Keratinocyte (primary cell): ENCODE measurements around the gene CYP17A1. TPM values are rescaled to one million over a fixed set of nuclear protein-coding genes. Genes with fewer than 3 reads are reported as not detected.
A peak's percentile ranks its signal among the peaks of the same experiment; 100 is the strongest.

Source experiments
- DNase-seq: peaks from one replicate; pipeline ENCODE4 v3.0.0-alpha.2; 2011; ENCODE audit warnings: low read depth, missing footprints, low spot score
- FAIRE-seq: peaks from 2 replicates; lab custom pipeline; 2011; peaks lifted over from hg19 to GRCh38; lab: Jason Lieb, UNC
- H2AFZ ChIP-seq: 2 replicates; pipeline ENCODE4 v1.6.0; 2012; ENCODE audit warnings: low read length, control low read depth, inconsistent platforms; ENCODE audit not compliant: control insufficient read depth
- H3K27ac ChIP-seq: 2 replicates; pipeline ENCODE4 v1.5.1; 2011; ENCODE audit warnings: low read length; ENCODE audit not compliant: control insufficient read depth, insufficient read depth
- H3K27me3 ChIP-seq: 3 replicates; pipeline ENCODE4 v1.6.0; 2011; ENCODE audit warnings: low read length; ENCODE audit not compliant: control insufficient read depth, insufficient read depth; ENCODE audit errors: extremely low read depth
- H3K36me3 ChIP-seq, 2 experiments: 2 replicates in 1 of 2; 3 replicates in 1 of 2; pipeline ENCODE4 v1.5.1; 2011; ENCODE audit warnings: low read length in 2 of 2, mild to moderate bottlenecking in 1 of 2; ENCODE audit not compliant: control insufficient read depth in 2 of 2, insufficient read depth in 2 of 2; ENCODE audit errors: extremely low read depth in 1 of 2
- H3K4me1 ChIP-seq: 3 replicates; pipeline ENCODE4 v1.5.1; 2011; ENCODE audit warnings: low read length; ENCODE audit not compliant: control insufficient read depth, insufficient read depth; ENCODE audit errors: extremely low read depth
- H3K4me2 ChIP-seq: 3 replicates; pipeline ENCODE4 v1.6.0; 2011; ENCODE audit warnings: low read depth, low read length; ENCODE audit not compliant: control insufficient read depth, insufficient read depth; ENCODE audit errors: extremely low read depth
- H3K4me3 ChIP-seq, 3 experiments: fragments of 200-600 bp in 1 of 3; sonication (generic) in 1 of 3; 2 replicates in 2 of 3; 3 replicates in 1 of 3; pipeline ENCODE4 v1.5.1; 2011 to 2016; ENCODE audit warnings: low read length in 3 of 3, mild to moderate bottlenecking in 3 of 3, control low read depth in 2 of 3, inconsistent platforms in 1 of 3, low read depth in 1 of 3, mixed read lengths in 1 of 3, mixed run types in 1 of 3, moderate library complexity in 1 of 3; ENCODE audit not compliant: control insufficient read depth in 2 of 3, insufficient read depth in 2 of 3; ENCODE audit errors: extremely low read depth in 1 of 3
- H3K79me2 ChIP-seq: 2 replicates; pipeline ENCODE4 v1.6.0; 2012; ENCODE audit warnings: low read length; ENCODE audit not compliant: control insufficient read depth, insufficient read depth
- H3K9ac ChIP-seq: 3 replicates; pipeline ENCODE4 v1.6.0; 2011; ENCODE audit warnings: low read length; ENCODE audit not compliant: control insufficient read depth, insufficient read depth; ENCODE audit errors: extremely low read depth
- H3K9me1 ChIP-seq: 3 replicates; pipeline ENCODE4 v1.6.0; 2011; ENCODE audit warnings: low read length; ENCODE audit not compliant: control insufficient read depth, insufficient read depth; ENCODE audit errors: extremely low read depth
- H3K9me3 ChIP-seq: 2 replicates; pipeline ENCODE4 v1.5.1; 2012; ENCODE audit warnings: low read depth, low read length; ENCODE audit not compliant: control insufficient read depth
- H4K20me1 ChIP-seq: 3 replicates; pipeline ENCODE4 v1.6.0; 2011; ENCODE audit warnings: low read length; ENCODE audit not compliant: control insufficient read depth, insufficient read depth; ENCODE audit errors: extremely low read depth
- CTCF ChIP-seq, 3 experiments: IDR thresholded peaks in 1 of 3; conservative IDR thresholded peaks in 1 of 3; optimal IDR thresholded peaks in 1 of 3; 2 replicates in 2 of 3; 3 replicates in 1 of 3; pipeline versions ENCODE3 to v1.5.1; 2011; ENCODE audit warnings: low read length in 3 of 3, mild to moderate bottlenecking in 3 of 3, moderate library complexity in 2 of 3, control low read depth in 1 of 3, inconsistent platforms in 1 of 3; ENCODE audit not compliant: insufficient read depth in 2 of 3; ENCODE audit errors: extremely low read depth in 1 of 3
- EZH2 ChIP-seq: IDR thresholded peaks from one replicate; pipeline ENCODE4 v1.6.1; 2012; ENCODE audit warnings: inconsistent platforms, mild to moderate bottlenecking, low read length, moderate library complexity
- dilution Hi-C: fragments of 300-500 bp; cut with MboI; formaldehyde crosslinking; loops from one replicate; pipeline ENCODE4 v1.7.0; 2020; ENCODE audit warnings: low sequenced_read_pairs; ENCODE audit not compliant: extremely low pct_ligation_motif_present
- polyA plus RNA-seq, 5 experiments: library from polyadenylated mRNA; depleted of rRNA in 3 of 5; stranded (reverse) in 3 of 5; stranded (forward) in 1 of 5; unstranded in 1 of 5; fragments of >200 nt; gene quantifications; 1 replicate in 1 of 5; 2 replicates in 3 of 5; 3 replicates in 1 of 5; pipeline versions ENCODE4 v1.2.1 to v1.2.3, GENCODE V29; 2011 to 2012; ENCODE audit warnings: missing spikeins in 2 of 5, low read depth in 1 of 5, low replicate concordance in 1 of 5

The CYP17A1 gene
- polyA plus RNA-seq, 1 donor (not counting 4 experiments of a cell fraction or from before 2014, with no cell fraction given): not detected

DNA sequence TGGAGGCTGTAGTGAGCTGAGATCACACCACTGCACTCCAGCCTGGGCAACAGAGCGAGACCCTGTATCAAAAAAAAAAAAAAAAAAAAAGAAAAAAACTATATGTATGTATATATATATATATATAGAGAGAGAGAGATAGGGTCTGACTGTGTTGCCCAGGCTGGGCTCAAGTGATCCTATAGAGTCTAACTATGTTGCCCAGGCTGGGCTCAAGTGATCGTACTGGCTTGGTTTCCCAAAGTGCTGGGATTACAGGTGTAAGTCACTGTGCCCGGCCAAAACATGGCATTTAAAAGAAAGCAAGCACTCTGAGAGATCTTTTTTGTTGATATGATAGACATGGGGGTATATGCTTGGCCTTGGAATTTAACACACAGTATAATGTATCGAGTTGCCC, 20.0 kb downstream of the CYP17A1 start:
- Histone ChIP-seq H4K20me1 (no peaks in the 10 kb centered on the region), H3K9me1 (no peaks in the 10 kb centered on the region), H3K9me3 (no peaks in the 10 kb centered on the region), H3K27me3 (no peaks in the 10 kb centered on the region), H3K4me2 (no peak overlapping the region), H3K4me3 (no peak overlapping the region), H3K27ac (no peak overlapping the region), H3K79me2 (no peaks in the 10 kb centered on the region), H3K4me1 (peaks cover 19% of the 10 kb centered on the region), H3K36me3 (peaks cover 0 to 9% of the 10 kb centered on the region in 2 experiments), H3K9ac (no peak overlapping the region), H2AFZ (no peak overlapping the region)
- FAIRE-seq (no peak), DNase-seq (no peak)
- dilution Hi-C loops: no loop called here
- no peak for TF ChIP-seq EZH2
- TF ChIP-seq CTCF (optimal IDR thresholded peaks at IDR 0.05 in 1 of 3, IDR thresholded peaks at IDR 0.05 in 1 of 3, conservative IDR thresholded peaks at IDR 0.05 in 1 of 3; ENCODE audit: extremely low read depth in 1 of 3, insufficient read depth in 2 of 3, low read length in 3 of 3): no peak

- Histone ChIP-seq H3K9ac (peak overlapping the region; percentile 24), H3K9me1 (no peaks in the 10 kb centered on the region), H2AFZ (no peak overlapping the region), H3K9me3 (no peaks in the 10 kb centered on the region), H3K27me3 (no peaks in the 10 kb centered on the region), H3K36me3 (peaks cover 0 to 12% of the 10 kb centered on the region in 2 experiments), H4K20me1 (no peaks in the 10 kb centered on the region), H3K4me2 (peak overlapping the region; percentile 17), H3K4me3 (no peak overlapping the region), H3K27ac (peak overlapping the region; percentile 41), H3K4me1 (peaks cover 19% of the 10 kb centered on the region), H3K79me2 (no peaks in the 10 kb centered on the region)
- DNase-seq: no peak
- FAIRE-seq: no peak
- dilution Hi-C loops: no loop called here
- TF ChIP-seq CTCF (optimal IDR thresholded peaks at IDR 0.05 in 1 of 3, IDR thresholded peaks at IDR 0.05 in 1 of 3, conservative IDR thresholded peaks at IDR 0.05 in 1 of 3; ENCODE audit: extremely low read depth in 1 of 3, insufficient read depth in 2 of 3, low read length in 3 of 3): no peak
- TF ChIP-seq EZH2: no peak
These were observed 21.2 kb downstream of the CYP17A1 start for GRCh38 chr10:102815790-102816549.
